Mesothelial cell of epicardium (in vitro differentiated cells): ENCODE results near the gene CHST13. TPM values are rescaled to one million over a fixed set of nuclear protein-coding genes. Genes with fewer than 3 reads are reported as not detected.
A peak's percentile ranks its signal among the peaks of the same experiment; 100 is the strongest.

Source experiments
- DNase-seq, 2 experiments: peaks; one replicate each; pipeline ENCODE4 v3.0.0; 2021; ENCODE audit warnings: low spot score in 2 of 2; ENCODE audit not compliant: unreplicated experiment in 2 of 2
- H3K27ac Mint-ChIP-seq: 2 replicates; pipeline ENCODE4 v1.8.0; 2021; ENCODE audit warnings: mixed read lengths
- H3K27me3 Mint-ChIP-seq: 2 replicates; pipeline ENCODE4 v1.8.0; 2021; ENCODE audit warnings: low read depth, mixed read lengths
- H3K36me3 Mint-ChIP-seq: 2 replicates; pipeline ENCODE4 v1.8.0; 2021; ENCODE audit warnings: mixed read lengths
- H3K4me1 Mint-ChIP-seq: 2 replicates; pipeline ENCODE4 v1.8.0; 2021; ENCODE audit warnings: mixed read lengths
- H3K4me3 Mint-ChIP-seq: 2 replicates; pipeline ENCODE4 v1.8.0; 2021; ENCODE audit warnings: mild to moderate bottlenecking, moderate library complexity, mixed read lengths
- H3K9me3 Mint-ChIP-seq: 2 replicates; pipeline ENCODE4 v1.8.0; 2021; ENCODE audit warnings: mixed read lengths
- CTCF ChIP-seq: fragments of 200-600 bp; sonication (generic); IDR thresholded peaks from one replicate; pipeline ENCODE4 v1.5.0; 2021; ENCODE audit warnings: antibody characterized with exemption; ENCODE audit not compliant: unreplicated experiment
- total RNA-seq: library from RNA; stranded (reverse); gene quantifications from 3 replicates; pipeline ENCODE4 v1.2.1, GENCODE V29; 2021

The CHST13 gene
- total RNA-seq, 1 donor from 2014 or later, result not detected

- H3K4me1 Mint-ChIP-seq, result no peaks in the 10 kb centered on the region
- no peaks in the 10 kb centered on the region for H3K36me3 Mint-ChIP-seq
- peaks cover 29% of the 10 kb centered on the region for H3K27me3 Mint-ChIP-seq
- no peak overlapping the region for H3K4me3 Mint-ChIP-seq
- no peak overlapping the region for H3K27ac Mint-ChIP-seq
- no peak for TF ChIP-seq CTCF
- H3K9me3 Mint-ChIP-seq, result no peaks in the 10 kb centered on the region
- no peak for DNase-seq
Measured at GRCh38 chr3:126516936-126517290, 7.0 kb upstream of the CHST13 start.

- no peaks in the 10 kb centered on the region for H3K36me3 Mint-ChIP-seq
- peaks cover 34% of the 10 kb centered on the region for H3K27me3 Mint-ChIP-seq
- TF ChIP-seq CTCF, result no peak
- no peaks in the 10 kb centered on the region for H3K9me3 Mint-ChIP-seq
- H3K4me3 Mint-ChIP-seq, result no peak within 1 kb of the TSS
- no peak for DNase-seq
- H3K27ac Mint-ChIP-seq, result no peak within 1 kb of the TSS
- no peaks in the 10 kb centered on the region for H3K4me1 Mint-ChIP-seq
Measured at GRCh38 chr3:126517291-126517951, 6.5 kb upstream of the CHST13 start, which contains the start of gene UROC1. Gene UROC1 (minus strand): TSS chr3:126517773. CDS start chr3:126517719, 54 bp downstream.

- no peaks in the 10 kb centered on the region for H3K4me1 Mint-ChIP-seq
- no peak for TF ChIP-seq CTCF
- no peaks in the 10 kb centered on the region for H3K36me3 Mint-ChIP-seq
- peak in 1 of 2 experiments; percentile 8 for DNase-seq
- H3K9me3 Mint-ChIP-seq, result no peaks in the 10 kb centered on the region
- no peak overlapping the region for H3K27ac Mint-ChIP-seq
- H3K4me3 Mint-ChIP-seq, result no peak overlapping the region
- H3K27me3 Mint-ChIP-seq, result peaks cover 41% of the 10 kb centered on the region
Measured at GRCh38 chr3:126517986-126518778, 5.8 kb upstream of the CHST13 start.

- Mint-ChIP-seq H3K4me3 (no peak overlapping the region), H3K27me3 (peaks cover 47% of the 10 kb centered on the region), H3K4me1 (no peaks in the 10 kb centered on the region), H3K36me3 (no peaks in the 10 kb centered on the region), H3K9me3 (no peaks in the 10 kb centered on the region), H3K27ac (no peak overlapping the region)
- DNase-seq, result no peak
- no peak for TF ChIP-seq CTCF
Measured at GRCh38 chr3:126518779-126519177, 5.2 kb upstream of the CHST13 start.

GRCh38 chr3:126519506-126520455, 4.2 kb upstream of the CHST13 start:
- Mint-ChIP-seq H3K4me3 (no peak overlapping the region), H3K27ac (no peak overlapping the region), H3K9me3 (no peaks in the 10 kb centered on the region), H3K27me3 (peaks cover 49% of the 10 kb centered on the region), H3K4me1 (no peaks in the 10 kb centered on the region), H3K36me3 (no peaks in the 10 kb centered on the region)
- DNase-seq, result peak in 1 of 2 experiments; percentile 4
- TF ChIP-seq CTCF, result no peak
